ENCODE data around the gene HSD17B4.
"Not testable (repeated sequence)": the region's sequence is repeated elsewhere in the genome, so short reads cannot be mapped to it uniquely, and the experiment has no call there.

Gene HSD17B4

GRCh38 chr5:119484884-119485283 lies 32.6 kb downstream of the HSD17B4 start:
- DNase-seq: no peak

- no peak for DNase-seq
Measured at GRCh38 chr5:119501671-119502179, 49.4 kb downstream of the HSD17B4 start.

- not testable (repeated sequence) for DNase-seq
Measured at GRCh38 chr5:119503939-119504338, 51.6 kb downstream of the HSD17B4 start.

- no peak for DNase-seq
Measured at GRCh38 chr5:119512277-119512676, 60.0 kb downstream of the HSD17B4 start.

- DNase-seq: no peak
Measured at GRCh38 chr5:119515192-119515591, 62.9 kb downstream of the HSD17B4 start.

- not testable (repeated sequence) for DNase-seq
Measured at GRCh38 chr5:119517115-119517514, 64.8 kb downstream of the HSD17B4 start.

GRCh38 chr5:119521232-119521631 lies 68.9 kb downstream of the HSD17B4 start:
- DNase-seq: no peak

- DNase-seq: no peak
Measured at GRCh38 chr5:119522841-119523240, 70.5 kb downstream of the HSD17B4 start.

GRCh38 chr5:119524485-119524884 lies 72.2 kb downstream of the HSD17B4 start:
- no peak for DNase-seq

GRCh38 chr5:119527351-119527750 lies 75.1 kb downstream of the HSD17B4 start:
- no peak for DNase-seq

GRCh38 chr5:119529811-119530210 lies 77.5 kb downstream of the HSD17B4 start:
- no peak for DNase-seq

GRCh38 chr5:119532637-119533036 lies 80.3 kb downstream of the HSD17B4 start:
- no peak for DNase-seq

- no peak for DNase-seq
Measured at GRCh38 chr5:119537704-119538103, 85.4 kb downstream of the HSD17B4 start.

GRCh38 chr5:119541716-119542115 lies 89.4 kb downstream of the HSD17B4 start:
- peak; percentile 27 for DNase-seq

GRCh38 chr5:119551819-119552218 lies 99.5 kb downstream of the HSD17B4 start:
- no peak for DNase-seq

GRCh38 chr5:119554597-119554996 lies 102.3 kb downstream of the HSD17B4 start:
- DNase-seq: no peak

- DNase-seq: no peak
Measured at GRCh38 chr5:119570910-119571309, 118.6 kb downstream of the HSD17B4 start.

GRCh38 chr5:119578937-119579336 lies 126.6 kb downstream of the HSD17B4 start:
- DNase-seq: no peak

- no peak for DNase-seq
Measured at GRCh38 chr5:119582987-119583386, 130.7 kb downstream of the HSD17B4 start.

- no peak for DNase-seq
Measured at GRCh38 chr5:119583684-119584083, 131.4 kb downstream of the HSD17B4 start.

Measured in midbrain (tissue), 1 donor.